NT2/D1 (cell line): ENCODE results near the gene PSEN1.
A peak's percentile ranks its signal among the peaks of the same experiment; 100 is the strongest.

Experiments
- DNase-seq: peaks from one replicate; pipeline ENCODE4 v3.0.0-alpha.2; 2011; ENCODE audit warnings: low read depth, low spot score
- H3K27me3 ChIP-seq: 2 replicates; pipeline ENCODE4 v1.6.0; 2011; ENCODE audit warnings: mild to moderate bottlenecking; ENCODE audit not compliant: insufficient read length, insufficient read depth
- H3K36me3 ChIP-seq: 2 replicates; pipeline ENCODE4 v1.6.1; 2011; ENCODE audit warnings: mild to moderate bottlenecking, low read length, mixed read lengths; ENCODE audit not compliant: insufficient read depth, insufficient read length
- H3K4me1 ChIP-seq: 2 replicates; pipeline ENCODE4 v1.5.1; 2011; ENCODE audit not compliant: insufficient read depth, insufficient read length
- H3K4me3 ChIP-seq: 2 replicates; pipeline ENCODE4 v1.5.1; 2011; ENCODE audit warnings: low read depth; ENCODE audit not compliant: insufficient read length
- H3K9ac ChIP-seq: 2 replicates; pipeline ENCODE4 v1.6.0; 2011; ENCODE audit warnings: low read depth; ENCODE audit not compliant: insufficient read length
- H3K9me3 ChIP-seq: 2 replicates; pipeline ENCODE4 v1.5.1; 2011; ENCODE audit warnings: mild to moderate bottlenecking, low read length; ENCODE audit not compliant: insufficient read depth
- SUZ12 ChIP-seq: IDR thresholded peaks from 2 replicates; pipeline ENCODE4 v1.6.1; 2011; ENCODE audit not compliant: insufficient read length, insufficient read depth; ENCODE audit errors: extremely low read depth
- YY1 ChIP-seq: IDR thresholded peaks from 2 replicates; pipeline ENCODE4 v1.6.1; 2011; ENCODE audit not compliant: insufficient read length, insufficient read depth
- ZNF274 ChIP-seq: IDR thresholded peaks from 2 replicates; pipeline ENCODE4 v1.6.1; 2011; ENCODE audit warnings: mild to moderate bottlenecking, low read depth, low read length

Gene PSEN1

DNA sequence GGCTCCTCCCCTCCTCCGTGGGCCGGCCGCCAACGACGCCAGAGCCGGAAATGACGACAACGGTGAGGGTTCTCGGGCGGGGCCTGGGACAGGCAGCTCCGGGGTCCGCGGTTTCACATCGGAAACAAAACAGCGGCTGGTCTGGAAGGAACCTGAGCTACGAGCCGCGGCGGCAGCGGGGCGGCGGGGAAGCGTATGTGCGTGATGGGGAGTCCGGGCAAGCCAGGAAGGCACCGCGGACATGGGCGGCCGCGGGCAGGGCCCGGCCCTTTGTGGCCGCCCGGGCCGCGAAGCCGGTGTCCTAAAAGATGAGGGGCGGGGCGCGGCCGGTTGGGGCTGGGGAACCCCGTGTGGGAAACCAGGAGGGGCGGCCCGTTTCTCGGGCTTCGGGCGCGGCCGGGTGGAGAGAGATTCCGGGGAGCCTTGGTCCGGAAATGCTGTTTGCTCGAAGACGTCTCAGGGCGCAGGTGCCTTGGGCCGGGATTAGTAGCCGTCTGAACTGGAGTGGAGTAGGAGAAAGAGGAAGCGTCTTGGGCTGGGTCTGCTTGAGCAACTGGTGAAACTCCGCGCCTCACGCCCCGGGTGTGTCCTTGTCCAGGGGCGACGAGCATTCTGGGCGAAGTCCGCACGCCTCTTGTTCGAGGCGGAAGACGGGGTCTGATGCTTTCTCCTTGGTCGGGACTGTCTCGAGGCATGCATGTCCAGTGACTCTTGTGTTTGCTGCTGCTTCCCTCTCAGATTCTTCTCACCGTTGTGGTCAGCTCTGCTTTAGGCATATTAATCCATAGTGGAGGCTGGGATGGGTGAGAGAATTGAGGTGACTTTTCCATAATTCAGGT, at the start of gene PSEN1:
PSEN1 (plus strand) TSS at position 121 of the 839 bp plus-strand sequence. CDS start 11,513 bp downstream, outside the sequence.
- H3K36me3 ChIP-seq = no peaks in the 10 kb centered on the region
- DNase-seq = peak; percentile 82
- H3K27me3 ChIP-seq = no peaks in the 10 kb centered on the region
- peaks cover 18% of the 10 kb centered on the region; the same call in 1 of the 2 replicates for H3K9me3 ChIP-seq
- peak within 1 kb of the TSS; percentile 67 for H3K9ac ChIP-seq
- no peak for TF ChIP-seq YY1
- TF ChIP-seq ZNF274 = no peak
- no peak for TF ChIP-seq SUZ12
- H3K4me1 ChIP-seq = no peaks in the 10 kb centered on the region
- peak within 1 kb of the TSS; percentile 47 for H3K4me3 ChIP-seq

GRCh38 chr14:73091044-73091443, 45.3 kb upstream of the PSEN1 start:
- Histone ChIP-seq H3K4me3 (no peak overlapping the region), H3K9me3 (no peaks in the 10 kb centered on the region), H3K27me3 (no peaks in the 10 kb centered on the region), H3K4me1 (no peaks in the 10 kb centered on the region), H3K9ac (no peak overlapping the region), H3K36me3 (peaks cover 58% of the 10 kb centered on the region)
- TF ChIP-seq SUZ12 (no peak), YY1 (no peak), ZNF274 (no peak)
- no peak for DNase-seq

DNA sequence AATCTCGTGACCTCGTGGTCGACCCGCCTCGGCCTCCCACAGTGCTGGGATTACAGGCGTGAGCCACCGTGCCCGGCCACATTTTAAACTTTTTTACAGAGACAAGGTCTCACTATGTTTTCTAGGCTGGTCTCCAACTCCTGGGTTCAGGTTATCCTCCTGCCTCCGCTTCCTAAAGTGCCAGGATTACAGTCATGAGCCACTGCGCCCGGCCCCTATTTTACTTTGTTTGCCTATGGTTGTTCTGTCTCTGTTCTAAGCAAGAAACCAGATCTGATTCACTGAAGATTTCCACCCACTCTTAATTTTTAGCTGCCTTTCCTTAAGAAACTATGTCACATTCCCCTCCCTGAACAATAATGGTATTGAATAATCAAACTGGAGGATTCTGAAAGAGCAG, 38.9 kb upstream of the PSEN1 start:
- Histone ChIP-seq H3K36me3 (peaks cover 65% of the 10 kb centered on the region), H3K27me3 (no peaks in the 10 kb centered on the region), H3K9ac (no peak overlapping the region), H3K4me3 (no peak overlapping the region), H3K4me1 (no peaks in the 10 kb centered on the region), H3K9me3 (no peaks in the 10 kb centered on the region)
- DNase-seq = no peak
- TF ChIP-seq YY1 (no peak), SUZ12 (no peak), ZNF274 (no peak)

GRCh38 chr14:73100334-73100733, 36.0 kb upstream of the PSEN1 start:
- no peaks in the 10 kb centered on the region for H3K9me3 ChIP-seq
- no peak overlapping the region for H3K9ac ChIP-seq
- no peaks in the 10 kb centered on the region for H3K27me3 ChIP-seq
- no peak for DNase-seq
- TF ChIP-seq SUZ12 = no peak
- no peak for TF ChIP-seq YY1
- no peak for TF ChIP-seq ZNF274
- H3K36me3 ChIP-seq = peaks cover 86% of the 10 kb centered on the region
- H3K4me1 ChIP-seq = no peaks in the 10 kb centered on the region
- no peak overlapping the region for H3K4me3 ChIP-seq

DNA sequence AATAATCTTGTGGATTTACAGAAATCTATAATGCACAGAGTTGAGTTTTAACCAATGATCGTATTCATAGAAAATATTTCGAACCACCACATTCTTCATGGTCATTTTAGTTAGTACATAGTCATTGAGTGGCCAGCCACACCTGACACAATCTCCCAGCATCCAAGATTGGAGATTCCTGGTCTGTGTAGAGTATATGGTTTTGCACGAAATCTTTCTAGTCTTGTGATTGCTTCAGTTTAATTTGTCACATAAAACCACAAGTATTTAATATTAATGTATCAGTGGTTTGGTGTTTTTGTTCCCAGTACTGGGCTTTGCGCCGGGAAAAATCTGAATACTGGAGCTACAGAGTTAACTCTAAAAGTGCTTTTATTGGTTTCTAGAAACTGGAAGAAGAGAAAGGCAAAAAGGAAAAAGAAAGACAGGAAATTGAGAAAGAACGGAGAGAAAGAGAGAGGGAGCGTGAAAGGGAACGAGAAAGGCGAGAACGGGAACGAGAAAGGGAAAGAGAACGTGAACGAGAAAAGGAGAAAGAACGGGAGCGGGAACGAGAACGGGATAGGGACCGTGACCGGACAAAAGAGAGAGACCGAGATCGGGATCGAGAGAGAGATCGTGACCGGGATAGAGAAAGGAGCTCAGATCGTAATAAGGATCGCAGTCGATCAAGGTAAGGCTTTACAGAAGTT, 33.4 kb upstream of the PSEN1 start:
- no peak overlapping the region for H3K4me3 ChIP-seq
- peaks cover 95% of the 10 kb centered on the region for H3K36me3 ChIP-seq
- no peak for DNase-seq
- TF ChIP-seq SUZ12 (no peak), ZNF274 (no peak), YY1 (no peak)
- H3K9me3 ChIP-seq = no peaks in the 10 kb centered on the region
- H3K9ac ChIP-seq = no peak overlapping the region
- H3K4me1 ChIP-seq = no peaks in the 10 kb centered on the region
- no peaks in the 10 kb centered on the region for H3K27me3 ChIP-seq

GRCh38 chr14:73105050-73105449, 31.3 kb upstream of the PSEN1 start:
- DNase-seq = no peak
- H3K9me3 ChIP-seq = no peaks in the 10 kb centered on the region
- H3K9ac ChIP-seq = no peak overlapping the region
- peaks cover 91% of the 10 kb centered on the region for H3K36me3 ChIP-seq
- TF ChIP-seq YY1 (no peak), ZNF274 (no peak), SUZ12 (no peak)
- H3K27me3 ChIP-seq = no peaks in the 10 kb centered on the region
- H3K4me1 ChIP-seq = no peaks in the 10 kb centered on the region
- no peak overlapping the region for H3K4me3 ChIP-seq

- no peaks in the 10 kb centered on the region for H3K4me1 ChIP-seq
- peaks cover 88% of the 10 kb centered on the region for H3K36me3 ChIP-seq
- H3K27me3 ChIP-seq = no peaks in the 10 kb centered on the region
- no peak overlapping the region for H3K9ac ChIP-seq
- H3K9me3 ChIP-seq = no peaks in the 10 kb centered on the region
- no peak for TF ChIP-seq YY1
- no peak for TF ChIP-seq ZNF274
- no peak for TF ChIP-seq SUZ12
- H3K4me3 ChIP-seq = no peak overlapping the region
- DNase-seq = no peak
Measured at GRCh38 chr14:73105727-73106126, 30.6 kb upstream of the PSEN1 start.
